ENCODE results near the gene EPN2. TPM values are rescaled to one million over a fixed set of nuclear protein-coding genes. Genes with fewer than 3 reads are reported as not detected.

The EPN2 gene
- total RNA-seq, 1 experiment from 2014 or later, result 57.8 TPM

GRCh38 chr17:19311421-19312215 lies 74.5 kb downstream of the EPN2 start:
- H3K4ac ChIP-seq (ENCODE audit: low read depth, low read length), result no peak overlapping the region
- H3K9ac ChIP-seq (ENCODE audit: extremely low read depth, insufficient read length, low read length), result no peak overlapping the region
- H3K14ac ChIP-seq (ENCODE audit: insufficient read depth, low read length), result no peak overlapping the region
- TF ChIP-seq CTCF (conservative IDR thresholded peaks at IDR 0.05), result no peak
- H2BK20ac ChIP-seq (ENCODE audit: low read depth, low read length, poor library complexity, severe bottlenecking), result no peak overlapping the region
- H2BK5ac ChIP-seq (ENCODE audit: insufficient read length, low read length), result no peak overlapping the region
- H3K9me3 Mint-ChIP-seq, result no peaks in the 10 kb centered on the region
- H3K79me2 ChIP-seq (ENCODE audit: insufficient read depth, low read length), result no peaks in the 10 kb centered on the region
- H3K9me3 ChIP-seq (ENCODE audit: control insufficient read depth, low read depth, low read length), result no peaks in the 10 kb centered on the region
- H3K4me1 ChIP-seq (ENCODE audit: insufficient read depth, low read length), result peaks cover under 1% of the 10 kb centered on the region
- no peak overlapping the region for H2AFZ ChIP-seq (ENCODE audit: low read length)
- H2AK5ac ChIP-seq (ENCODE audit: insufficient read length, low read length), result no peak overlapping the region
- no peak overlapping the region for H2BK15ac ChIP-seq (ENCODE audit: low read depth, low read length)
- H2BK12ac ChIP-seq (ENCODE audit: insufficient read length, low read depth, low read length), result no peak overlapping the region
- H3K18ac ChIP-seq (ENCODE audit: insufficient read length, low read depth, low read length), result no peak overlapping the region
- no peak overlapping the region for H3K23ac ChIP-seq (ENCODE audit: insufficient read length, low read depth, low read length)
- H4K20me1 ChIP-seq (ENCODE audit: control insufficient read depth, insufficient read depth, insufficient read length), result peaks cover 2% of the 10 kb centered on the region
- no peaks in the 10 kb centered on the region for H3K23me2 ChIP-seq (ENCODE audit: insufficient read length, low read depth, low read length, poor library complexity, severe bottlenecking)
- H3K27me3 ChIP-seq (ENCODE audit: insufficient read depth, low read length), result no peaks in the 10 kb centered on the region
- H3K27ac Mint-ChIP-seq, result no peak overlapping the region
- DNase-seq, result no peak
- H3K27me3 Mint-ChIP-seq (ENCODE audit: low read depth), result no peaks in the 10 kb centered on the region
- no peak overlapping the region for H3K56ac ChIP-seq (ENCODE audit: insufficient read length, low read depth, low read length)
- no peak overlapping the region for H3K4me2 ChIP-seq (ENCODE audit: insufficient read depth, insufficient read length, low read length)
- peaks cover 15 to 21% of the 10 kb centered on the region in 2 experiments for H3K4me1 Mint-ChIP-seq
- no peak overlapping the region for H4K91ac ChIP-seq (ENCODE audit: insufficient read length, low read depth, low read length)
- no peaks in the 10 kb centered on the region for H3K79me1 ChIP-seq (ENCODE audit: insufficient read depth, low read depth, low read length, poor library complexity, severe bottlenecking)
- no peak overlapping the region for H4K5ac ChIP-seq (ENCODE audit: insufficient read length, low read depth, low read length)
- no peak overlapping the region for H4K8ac ChIP-seq (replicated peaks; ENCODE audit: insufficient read length, low read depth, low read length)
- no peak overlapping the region for H3K4me3 Mint-ChIP-seq
- H2BK120ac ChIP-seq (ENCODE audit: low read depth, low read length, poor library complexity, severe bottlenecking), result no peak overlapping the region
- H3K27ac ChIP-seq (ENCODE audit: insufficient read length, low read depth, low read length), result no peak overlapping the region
- H3K36me3 Mint-ChIP-seq (ENCODE audit: insufficient read depth in 1 of 3, low read depth in 3 of 3), result peaks cover 15 to 66% (median 40%) of the 10 kb centered on the region in 3 experiments; a peak in 6 of 7 replicates
- H3T11ph ChIP-seq (ENCODE audit: low read length), result no peak overlapping the region
- WGBS (ENCODE audit: extremely low coverage, insufficient read length, low lambda C conversion rate), result no CpG with 5 or more reads among the region's 6 CpGs

Data from H9 (cell line).